ENCODE measurements around the gene ATP23.

ATP23 gene, protein sequence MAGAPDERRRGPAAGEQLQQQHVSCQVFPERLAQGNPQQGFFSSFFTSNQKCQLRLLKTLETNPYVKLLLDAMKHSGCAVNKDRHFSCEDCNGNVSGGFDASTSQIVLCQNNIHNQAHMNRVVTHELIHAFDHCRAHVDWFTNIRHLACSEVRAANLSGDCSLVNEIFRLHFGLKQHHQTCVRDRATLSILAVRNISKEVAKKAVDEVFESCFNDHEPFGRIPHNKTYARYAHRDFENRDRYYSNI

DNA sequence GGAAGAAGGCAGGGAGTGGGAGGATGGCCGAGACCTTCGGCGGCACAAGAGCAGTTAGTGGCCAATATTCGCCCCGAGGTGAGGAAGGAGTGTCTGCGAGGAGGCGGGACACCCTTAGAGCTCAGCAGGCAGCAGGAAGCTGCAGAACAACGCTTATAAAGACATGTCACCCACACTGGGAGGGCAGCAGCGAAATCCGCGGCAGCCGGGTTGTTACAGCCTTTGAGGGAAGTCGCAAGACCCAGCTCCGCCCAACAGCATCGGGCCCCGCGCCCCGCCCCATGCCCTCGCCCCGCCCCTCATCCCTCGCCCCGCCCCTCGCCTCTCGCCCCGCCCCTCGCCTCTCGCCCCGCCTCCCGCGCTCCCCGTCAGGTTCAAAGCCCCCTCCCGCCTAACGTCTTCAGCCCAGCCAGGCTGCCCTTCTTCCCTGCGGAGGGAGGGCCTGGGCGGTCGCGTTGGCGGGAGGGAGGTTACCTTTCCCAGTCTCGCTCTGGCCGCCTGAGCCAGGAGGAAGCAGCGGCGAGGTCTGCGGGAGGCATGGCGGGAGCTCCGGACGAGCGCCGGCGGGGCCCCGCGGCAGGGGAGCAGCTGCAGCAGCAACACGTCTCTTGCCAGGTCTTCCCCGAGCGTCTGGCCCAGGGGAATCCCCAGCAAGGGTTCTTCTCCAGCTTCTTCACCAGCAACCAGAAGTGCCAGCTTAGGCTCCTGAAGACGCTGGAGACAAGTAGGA, at the start of gene ATP23:
ATP23 (plus strand) TSS at position 403 of the 730 bp plus-strand sequence; CDS start at position 538, 135 bp downstream.
- DNase-seq (ENCODE audit: low spot score): peak; percentile 98

DNA sequence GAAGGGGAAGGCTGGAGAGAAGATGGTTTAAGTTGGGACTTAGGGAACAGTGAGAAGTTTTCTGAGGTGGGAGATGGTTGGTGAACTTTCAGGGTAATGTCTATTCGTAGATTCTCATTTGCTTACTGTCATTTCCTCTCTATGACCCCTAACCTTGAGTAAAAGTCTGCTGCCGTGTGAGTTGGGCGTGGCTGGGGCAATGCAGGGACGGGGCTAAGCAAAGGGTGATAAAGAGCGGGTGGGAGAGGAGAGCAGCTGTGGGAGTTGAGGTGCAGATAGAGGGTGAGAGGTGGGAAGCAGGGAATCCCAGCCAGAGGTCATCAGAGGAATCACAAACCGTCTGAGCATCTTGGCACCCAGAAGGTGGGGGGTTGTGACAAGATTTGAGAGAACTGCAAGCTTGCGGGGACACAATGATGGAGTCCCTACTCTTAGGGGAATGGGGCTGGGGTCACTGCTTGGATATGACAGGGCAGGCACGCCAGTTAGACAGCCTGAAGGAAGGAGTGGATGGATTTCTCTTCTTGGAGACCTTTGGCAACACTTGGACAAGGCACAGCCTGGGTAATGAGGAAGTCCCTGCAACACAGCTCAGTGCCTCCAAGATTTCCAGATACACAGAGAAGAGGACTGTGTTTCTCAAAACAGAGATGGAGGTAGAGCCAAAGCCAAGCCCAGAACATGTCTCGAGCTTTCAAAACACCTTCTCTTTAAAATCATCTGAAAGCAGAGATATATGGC, 49.0 kb upstream of the ATP23 start:
- no peak for DNase-seq (ENCODE audit: low spot score)

DNA sequence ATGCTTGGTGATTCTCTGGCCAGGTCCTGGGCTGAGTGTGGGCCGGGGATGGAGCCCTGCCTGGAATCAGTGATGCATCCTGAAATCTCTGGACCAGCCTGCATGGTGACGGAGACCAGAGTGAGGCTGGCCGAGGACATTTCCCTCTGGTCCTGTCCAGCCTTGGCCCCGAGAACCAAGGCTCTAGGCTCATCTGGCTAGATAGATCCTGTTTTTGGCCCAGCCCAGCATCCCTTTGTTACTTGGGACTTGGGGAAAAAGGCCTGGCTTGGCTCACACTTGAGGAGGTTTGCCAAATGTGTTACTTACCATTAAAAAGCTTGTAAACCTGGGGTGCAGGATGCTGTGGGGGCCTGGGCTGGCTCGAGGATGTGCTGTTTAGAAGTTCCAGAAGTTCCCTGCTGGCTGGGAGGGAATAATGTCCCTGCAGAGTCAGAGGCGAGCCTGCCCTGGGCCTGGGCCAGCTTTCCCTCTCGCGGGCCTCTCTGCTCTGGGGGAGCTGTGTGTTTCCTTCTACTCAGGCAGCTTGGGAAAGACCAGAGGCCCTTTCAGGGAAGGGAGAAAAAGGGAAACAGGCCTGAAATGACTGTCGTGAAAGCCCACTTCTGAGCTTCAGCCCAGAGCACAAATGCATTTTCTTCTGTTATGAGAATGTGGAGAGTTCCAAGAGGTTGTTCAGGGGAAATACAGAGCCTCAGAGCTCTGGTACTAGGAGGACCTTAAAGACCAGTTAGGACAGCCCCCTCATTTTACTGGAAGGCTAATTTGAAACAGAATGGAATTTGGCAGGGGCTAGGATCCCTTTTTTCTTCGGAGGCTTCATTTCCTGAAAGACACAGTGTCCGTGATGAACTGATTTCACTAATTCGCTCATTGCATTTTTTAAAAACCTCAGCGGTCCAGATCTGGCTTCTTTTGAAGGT, 47.7 kb upstream of the ATP23 start:
- DNase-seq (ENCODE audit: low spot score): no peak

DNA sequence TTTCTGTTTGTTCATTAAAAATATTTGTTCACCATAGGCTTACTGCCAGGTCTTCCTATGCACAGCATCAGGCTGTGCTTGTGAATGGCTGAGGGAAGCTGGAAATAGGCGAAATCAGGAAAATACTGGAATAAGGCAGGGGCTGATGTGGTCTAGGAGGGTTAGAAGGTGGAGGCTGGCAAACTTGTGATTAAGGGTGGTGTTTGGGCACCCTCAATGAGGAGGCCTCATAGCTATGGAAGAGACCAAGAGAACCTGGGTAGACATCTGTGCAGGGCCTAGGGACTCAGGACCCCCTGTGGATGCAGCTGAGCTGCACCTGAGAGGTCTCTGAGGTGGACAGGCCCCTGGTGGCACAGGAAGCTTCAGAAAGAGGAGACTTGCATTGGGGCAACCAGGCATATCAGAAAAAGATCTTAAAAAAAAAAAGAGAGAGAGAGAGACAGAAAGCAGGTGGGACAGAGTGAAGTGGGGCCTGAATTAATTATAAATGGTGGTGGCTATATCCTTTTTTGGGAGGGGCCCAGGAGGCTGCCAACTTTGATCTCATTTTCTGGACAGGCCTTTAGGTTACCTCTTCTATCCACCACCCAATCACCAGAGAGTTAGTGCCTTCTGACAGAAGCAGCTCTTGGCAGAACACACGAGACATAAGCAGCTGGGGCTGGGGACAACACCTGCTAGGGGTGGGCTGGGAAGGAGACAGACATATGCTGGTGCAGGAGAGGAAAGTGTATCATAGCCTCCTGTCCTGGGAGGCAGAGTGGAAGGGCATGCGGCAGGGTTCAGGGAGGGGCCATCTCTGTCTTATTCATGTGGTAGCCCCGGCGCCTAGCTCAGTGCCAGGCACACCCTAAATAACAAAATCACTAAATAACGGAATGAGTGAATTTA, 46.7 kb upstream of the ATP23 start:
- DNase-seq (ENCODE audit: low spot score): peak; percentile 59

DNA sequence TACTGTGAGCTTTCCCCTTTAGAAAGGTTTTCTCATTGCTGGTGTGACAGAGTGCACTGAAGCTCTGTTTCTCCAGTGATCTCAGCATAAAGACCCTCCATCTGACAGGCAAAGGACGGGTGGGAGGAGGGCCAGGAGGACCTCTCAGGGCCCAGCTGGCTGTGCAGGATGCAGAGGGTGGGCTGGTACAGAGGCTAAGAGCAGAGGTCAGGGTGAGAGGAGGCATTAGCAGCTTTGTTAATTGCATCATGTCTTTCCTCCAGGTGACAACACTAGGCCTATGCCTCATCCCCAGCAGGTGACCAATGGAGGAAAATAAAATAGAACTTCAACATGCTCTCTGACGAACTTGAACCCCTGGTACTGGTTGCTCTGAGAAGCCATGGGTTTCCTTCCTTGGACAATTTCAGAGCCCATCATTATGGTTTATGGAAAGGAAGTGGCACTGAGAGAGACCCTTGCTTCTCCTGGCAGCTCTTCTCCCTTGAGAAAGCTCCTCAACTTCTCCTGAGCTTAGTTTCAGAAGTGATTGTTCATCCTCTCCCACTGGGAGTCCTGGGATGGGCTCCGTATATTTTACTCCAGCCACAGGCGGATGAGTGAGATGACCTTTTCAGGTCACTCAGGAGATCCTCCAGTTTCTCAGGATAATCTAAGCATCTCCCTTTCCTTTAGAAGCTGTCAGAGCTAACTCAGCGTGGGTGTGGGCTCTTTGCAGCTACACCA, 45.8 kb upstream of the ATP23 start:
- no peak for DNase-seq (ENCODE audit: low spot score)

DNA sequence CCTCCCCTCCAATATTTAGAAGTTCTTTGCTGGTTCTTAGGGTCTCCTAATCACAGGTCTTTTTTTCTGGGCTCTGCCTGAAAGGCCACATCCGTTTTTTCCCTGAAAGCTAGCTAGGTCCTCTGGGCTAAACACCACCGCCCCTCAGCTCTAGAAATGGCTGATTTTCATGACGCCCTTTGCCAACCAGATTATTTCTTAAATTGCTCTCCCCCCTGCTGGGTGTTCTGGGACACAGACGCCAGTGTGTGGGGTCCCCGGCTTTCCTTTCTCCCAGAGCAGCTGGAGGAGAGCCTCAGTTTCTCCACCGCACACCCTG, 45.3 kb upstream of the ATP23 start:
- DNase-seq (ENCODE audit: low spot score): no peak

DNA sequence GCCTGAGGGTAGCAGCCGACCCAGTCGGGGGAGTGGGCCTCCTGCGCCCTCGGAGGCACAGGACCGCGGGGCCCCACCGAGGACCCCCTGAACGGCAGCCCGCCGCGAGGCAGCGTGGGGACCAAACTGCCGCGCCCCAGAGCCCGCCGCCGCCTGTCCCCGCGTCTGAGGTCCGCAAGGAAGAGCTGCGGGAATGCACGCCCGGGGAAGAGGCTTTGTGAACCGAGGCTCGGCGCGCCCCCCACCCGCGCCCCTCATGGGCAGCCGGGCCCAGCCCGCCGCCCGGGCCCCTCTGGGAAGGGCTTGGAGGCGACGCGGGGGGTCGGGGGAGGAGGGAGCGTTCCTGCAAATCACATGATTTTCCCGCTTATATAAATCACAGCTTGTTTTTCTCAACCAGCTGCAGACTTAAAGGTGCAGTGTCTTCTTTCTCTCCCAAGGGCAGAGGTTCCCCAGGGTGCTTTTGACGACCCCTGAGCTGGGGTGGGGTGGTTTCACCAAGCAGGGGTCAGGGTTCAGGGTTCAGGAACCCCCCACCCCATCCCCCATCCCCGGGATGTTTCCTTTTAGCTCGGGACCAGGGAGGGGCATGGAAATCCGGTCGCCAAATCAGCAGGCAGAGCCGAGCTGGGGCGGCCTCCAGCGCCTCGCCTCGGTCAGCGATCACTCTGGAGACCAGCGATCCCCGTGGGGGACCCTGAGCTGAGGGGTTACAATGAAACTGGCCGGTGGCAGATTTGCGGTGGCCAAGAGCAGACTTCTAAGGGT, 44.7 kb upstream of the ATP23 start:
- peak; percentile 75 for DNase-seq (ENCODE audit: low spot score)

DNA sequence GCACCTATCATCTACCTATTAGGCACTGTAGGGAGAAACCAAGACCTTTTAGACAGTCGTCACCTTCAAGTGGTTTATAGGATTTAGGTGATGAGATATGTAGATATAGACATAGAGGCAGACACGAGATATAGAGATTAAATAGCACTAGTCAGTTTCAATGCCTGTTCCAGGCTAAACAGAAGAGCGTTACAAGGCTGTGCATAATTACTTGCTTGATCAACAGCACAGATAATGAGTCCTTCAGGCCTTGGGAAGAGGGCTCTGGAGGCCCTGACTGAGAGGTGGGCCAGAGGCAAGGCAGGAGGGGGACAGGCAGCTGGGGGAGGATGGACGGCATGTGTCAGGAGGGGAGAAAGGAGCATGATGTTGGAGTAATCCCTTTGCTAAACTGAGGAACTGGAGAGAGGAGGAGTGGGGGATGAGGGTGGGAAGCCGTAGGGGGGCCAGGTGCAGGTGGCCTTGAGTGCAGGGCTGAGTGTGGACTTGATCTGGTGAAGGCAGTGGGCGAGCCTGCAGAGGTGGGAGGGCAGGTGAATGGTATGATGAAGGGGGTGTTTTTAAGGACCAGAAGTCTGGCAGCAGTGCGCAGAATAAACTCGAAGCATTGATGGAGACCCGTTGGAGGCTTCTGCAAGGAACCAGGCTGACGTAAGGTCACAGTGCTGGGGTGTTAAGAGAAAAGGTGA, 43.9 kb upstream of the ATP23 start:
- DNase-seq (ENCODE audit: low spot score): no peak

DNA sequence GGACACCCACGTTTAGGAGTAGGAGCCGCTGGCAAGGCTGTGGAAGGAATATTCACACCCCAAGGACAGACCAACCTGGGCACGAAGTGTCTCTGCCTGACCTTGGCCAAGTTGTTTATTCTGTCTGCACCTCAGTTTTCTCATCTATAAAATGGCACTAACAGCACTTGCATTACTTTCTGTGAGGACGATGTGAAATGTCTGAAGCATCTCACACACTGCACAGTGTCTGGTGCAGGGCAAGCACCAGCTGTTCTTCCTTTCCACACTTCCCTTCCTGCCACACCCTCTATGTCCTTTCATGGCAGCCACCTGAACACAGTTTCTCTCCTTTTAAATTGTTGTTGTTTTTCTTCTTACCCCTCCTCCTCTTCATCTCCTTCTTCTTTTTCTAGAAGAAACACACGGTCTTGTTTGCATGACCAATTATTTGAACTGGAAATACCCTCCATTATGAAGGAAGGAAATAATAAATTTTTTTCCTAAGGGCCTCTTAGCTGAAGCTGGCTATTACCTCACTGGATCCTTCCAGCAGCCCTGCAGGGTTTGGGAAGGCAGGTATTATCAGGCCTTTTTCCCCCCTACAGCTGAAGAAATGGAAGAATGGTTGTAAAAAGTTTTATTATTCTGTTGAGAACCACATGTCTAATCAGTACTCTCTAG, 42.9 kb upstream of the ATP23 start:
- no peak for DNase-seq (ENCODE audit: low spot score)

DNA sequence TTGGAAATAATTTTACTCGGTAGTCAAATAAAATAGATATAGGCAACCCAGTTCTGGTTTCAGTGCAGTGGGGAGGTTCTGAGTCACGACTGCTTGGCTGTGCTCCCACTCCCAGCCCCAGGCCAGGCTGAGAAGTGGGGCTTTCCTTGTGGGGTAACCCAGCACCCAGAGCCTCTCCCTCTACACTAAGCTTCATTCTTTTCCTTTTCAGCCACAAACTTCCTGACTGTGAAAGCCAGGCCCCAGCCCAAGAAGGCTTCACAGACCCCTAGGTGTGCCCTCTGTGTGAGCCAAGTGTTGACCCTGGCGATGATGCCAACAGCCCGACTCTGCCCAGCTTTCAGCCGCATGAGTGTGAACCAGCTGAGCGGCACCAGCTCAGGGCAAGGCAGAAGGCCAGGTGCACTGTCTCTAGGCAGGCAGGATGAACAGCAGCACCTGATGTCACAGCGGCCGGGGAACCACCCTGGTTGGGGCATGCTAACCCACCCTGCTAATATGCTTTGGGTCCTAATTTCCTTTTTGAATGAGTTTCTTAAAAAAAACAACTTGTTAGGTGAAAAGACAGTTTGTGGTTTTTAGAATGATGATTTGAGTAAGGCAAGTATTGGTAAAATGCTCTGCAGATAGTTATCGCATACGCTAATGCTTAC, 42.2 kb upstream of the ATP23 start:
- DNase-seq (ENCODE audit: low spot score): no peak

DNA sequence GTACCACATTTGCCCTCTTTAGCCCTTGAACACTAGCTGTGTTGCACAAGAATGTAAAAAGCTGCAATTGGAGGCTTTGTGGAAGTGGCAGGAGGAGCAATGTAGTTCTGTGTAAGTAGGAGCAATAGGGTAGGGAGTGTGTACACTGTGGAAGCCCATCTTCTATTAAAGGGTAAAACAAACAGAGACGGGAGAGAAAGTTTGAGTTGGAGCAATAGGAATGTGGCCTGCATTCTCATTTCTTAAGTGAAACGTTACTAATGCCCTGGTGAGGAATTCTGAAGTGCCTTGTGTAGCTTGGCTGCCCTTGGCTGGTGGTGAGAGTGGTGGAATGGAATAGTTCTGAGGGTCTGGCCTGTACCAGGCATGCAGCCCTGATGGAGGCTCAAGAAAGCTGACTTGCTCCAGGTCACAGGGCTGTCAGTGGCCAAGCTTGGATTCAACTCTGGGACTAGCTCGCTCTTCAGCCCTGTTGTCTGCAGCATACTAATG, 38.8 kb upstream of the ATP23 start:
- DNase-seq (ENCODE audit: low spot score): no peak

DNA sequence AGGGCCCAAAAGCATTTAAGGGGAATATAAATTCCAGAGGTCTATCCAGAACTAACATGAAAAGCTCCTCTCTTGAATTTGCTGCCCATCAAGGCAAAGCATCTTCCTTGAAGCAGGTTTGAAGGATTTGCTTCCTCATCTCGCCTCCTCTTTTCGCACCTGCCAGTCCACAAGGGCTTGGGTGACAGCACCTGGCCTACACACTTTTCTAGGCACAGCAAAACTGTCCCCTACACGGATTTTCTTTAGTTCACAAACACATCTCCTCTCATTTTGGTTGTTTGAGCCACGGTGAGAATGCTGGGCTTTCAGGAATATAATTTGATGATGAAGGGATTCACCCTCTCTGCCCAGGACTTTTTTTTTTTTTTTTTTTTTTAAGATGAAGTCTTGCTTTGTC, 36.9 kb upstream of the ATP23 start:
- no peak for DNase-seq (ENCODE audit: low spot score)

DNA sequence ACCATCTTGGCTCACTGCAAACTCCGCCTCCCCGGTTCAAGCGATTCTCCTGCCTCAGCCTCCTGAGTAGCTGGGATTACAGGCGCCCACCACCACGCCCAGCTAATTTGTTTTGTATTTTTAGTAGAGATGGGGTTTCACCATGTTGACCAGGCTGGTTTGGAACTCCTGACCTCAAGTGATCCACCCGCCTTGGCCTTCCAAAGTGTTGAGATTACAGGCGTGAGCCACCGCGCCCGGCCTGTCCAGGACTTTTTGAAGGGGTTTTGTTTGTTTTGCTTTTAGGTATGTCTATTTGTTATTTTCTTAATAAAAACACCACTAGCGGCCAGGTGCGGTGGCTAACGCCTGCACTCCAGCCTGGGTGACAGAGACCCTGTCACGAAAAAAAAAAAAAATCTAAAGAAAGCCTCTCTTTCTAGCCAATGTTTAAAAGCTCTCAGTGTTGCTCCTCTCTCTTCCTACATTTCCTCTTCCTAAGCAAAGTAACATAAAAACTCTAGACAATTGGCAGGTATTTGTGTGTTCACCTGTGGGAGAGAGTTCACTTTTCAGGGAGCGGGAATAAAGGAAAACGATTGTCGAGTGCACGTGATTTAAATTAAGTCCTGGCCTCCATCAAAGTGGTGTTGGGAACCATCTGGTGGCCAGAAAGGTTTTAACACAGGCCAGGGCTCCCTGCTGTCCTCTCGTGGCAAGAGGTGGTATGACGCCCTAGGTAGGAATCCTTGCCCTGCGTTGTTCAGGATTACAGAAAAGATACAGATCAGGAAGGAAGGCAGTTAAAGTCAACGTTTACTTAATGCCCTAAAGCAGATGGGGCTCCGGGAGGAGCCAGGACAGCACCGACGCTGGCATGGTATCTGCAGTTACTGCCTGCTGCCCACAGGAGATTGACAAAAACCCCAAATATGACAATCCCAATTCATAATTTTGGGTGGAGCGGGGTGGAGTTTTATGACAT, 36.2 kb upstream of the ATP23 start:
- DNase-seq (ENCODE audit: low spot score): peak; percentile 85

DNA sequence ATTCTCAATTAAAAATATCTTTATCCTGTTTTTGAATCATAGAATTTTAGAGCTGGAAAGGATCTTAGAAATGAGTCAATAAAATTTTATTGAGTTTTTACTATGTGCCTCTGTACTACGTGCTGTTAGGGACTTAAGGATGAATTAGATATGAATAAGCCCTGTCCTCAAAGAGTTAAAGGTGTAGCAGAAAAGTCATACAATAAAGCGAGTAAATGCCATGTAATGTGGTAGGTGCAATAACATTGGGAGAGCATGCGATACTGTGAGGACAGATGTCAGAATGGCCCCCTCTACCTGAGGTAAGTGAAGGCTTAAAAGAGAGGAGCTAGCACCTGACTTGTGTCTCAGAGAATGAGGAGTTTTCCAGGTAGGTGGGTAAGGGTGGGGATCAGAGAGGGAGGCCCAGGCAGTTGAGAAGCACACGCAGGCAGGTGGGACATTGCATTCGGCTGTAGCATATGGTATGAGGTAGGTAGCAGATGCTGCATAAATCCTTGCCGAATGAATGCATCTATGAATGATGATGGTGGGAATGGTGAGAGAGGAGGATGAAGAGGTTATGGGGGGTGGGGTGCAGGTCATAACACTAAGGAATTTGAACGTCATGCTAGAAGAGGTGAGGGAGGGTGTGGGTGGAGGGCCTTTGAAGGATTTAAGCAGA, 35.4 kb upstream of the ATP23 start:
- DNase-seq (ENCODE audit: low spot score): no peak

DNA sequence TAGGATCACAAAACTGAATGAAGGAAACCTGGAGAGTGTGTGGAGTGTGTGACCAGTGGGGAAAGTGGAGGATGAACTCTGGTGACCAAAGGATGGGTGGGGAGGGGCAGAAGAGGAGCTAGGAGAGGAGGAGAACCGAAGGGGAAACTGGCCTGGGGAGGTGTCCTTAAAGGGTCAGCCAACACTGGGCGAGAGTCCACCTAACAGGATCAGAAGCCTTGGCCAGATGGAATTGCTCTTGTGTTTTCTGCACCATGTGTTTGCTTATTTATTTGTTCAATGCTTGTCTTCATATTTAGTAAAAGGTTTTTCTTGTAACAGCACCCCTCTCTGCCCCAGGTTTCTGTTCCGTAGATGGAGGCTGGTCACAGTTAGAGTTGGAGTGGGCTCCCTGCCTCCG, 34.5 kb upstream of the ATP23 start:
- no peak for DNase-seq (ENCODE audit: low spot score)

DNA sequence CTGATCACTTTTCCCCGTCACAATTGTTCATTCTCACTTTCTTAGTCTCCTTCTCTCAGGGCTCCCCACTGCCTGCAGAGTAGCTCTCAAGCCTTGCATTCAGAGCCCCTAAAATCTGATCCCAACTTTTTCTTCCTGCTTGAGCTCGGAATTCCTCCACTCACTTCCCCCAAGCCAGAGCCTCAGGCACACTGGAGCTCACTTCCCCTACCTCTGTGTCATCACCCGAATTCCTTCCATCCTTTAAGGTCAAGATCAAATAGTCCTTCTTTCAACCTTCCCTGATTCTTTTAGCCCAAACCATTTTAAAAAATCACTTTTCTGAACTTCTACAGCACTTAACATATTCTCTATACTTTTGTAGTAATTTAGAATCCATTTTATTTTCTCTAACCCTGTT, 34.1 kb upstream of the ATP23 start:
- DNase-seq (ENCODE audit: low spot score): no peak

Measured in D341Med (cell line).